Activated CD4-positive, CD25-positive, alpha-beta regulatory T cell (primary cell): ENCODE results near the gene TNK2.
"Not testable (repeated sequence)": the region's sequence is repeated elsewhere in the genome, so short reads cannot be mapped to it uniquely, and the experiment has no call there.

Experiments used
- DNase-seq, 4 experiments: peaks; one replicate each; lab custom pipeline; 2025; lab: John Stamatoyannopoulos, UW

TNK2 gene

DNA sequence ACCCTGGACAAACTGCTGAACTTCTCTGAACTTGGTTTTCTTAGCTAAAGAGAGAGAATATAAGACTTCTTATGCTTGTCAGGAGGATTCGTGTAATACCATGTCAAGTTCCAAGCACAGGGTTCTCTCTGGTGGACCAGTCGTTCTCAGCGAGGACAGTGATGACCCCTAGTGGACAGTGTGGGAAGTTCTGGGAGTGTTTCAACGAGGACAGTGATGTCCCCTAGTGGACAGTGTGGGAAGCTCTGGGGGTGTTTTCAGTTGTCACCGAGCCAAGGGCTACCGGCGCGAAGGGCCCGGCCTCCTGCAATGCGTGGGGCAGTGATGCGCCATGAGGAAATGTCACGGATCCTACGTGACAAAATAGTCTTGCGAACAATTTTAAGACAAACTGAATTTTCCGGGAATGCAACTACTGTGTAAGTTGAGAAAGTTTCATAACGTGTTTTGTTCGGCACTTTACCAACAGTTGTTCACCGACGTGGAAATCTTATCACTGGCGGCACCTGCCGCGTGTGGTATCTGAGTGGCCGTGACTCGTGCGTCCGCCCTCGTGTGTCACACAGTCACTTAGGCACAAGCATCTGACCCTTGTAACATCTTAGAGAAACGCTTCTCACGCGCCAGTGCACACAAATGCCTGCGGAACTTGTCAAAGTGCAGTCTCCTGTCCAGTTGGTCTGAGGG, 57.4 kb downstream of the TNK2 start:
- peak; percentile 68 to 78 (median 73) for DNase-seq

DNA sequence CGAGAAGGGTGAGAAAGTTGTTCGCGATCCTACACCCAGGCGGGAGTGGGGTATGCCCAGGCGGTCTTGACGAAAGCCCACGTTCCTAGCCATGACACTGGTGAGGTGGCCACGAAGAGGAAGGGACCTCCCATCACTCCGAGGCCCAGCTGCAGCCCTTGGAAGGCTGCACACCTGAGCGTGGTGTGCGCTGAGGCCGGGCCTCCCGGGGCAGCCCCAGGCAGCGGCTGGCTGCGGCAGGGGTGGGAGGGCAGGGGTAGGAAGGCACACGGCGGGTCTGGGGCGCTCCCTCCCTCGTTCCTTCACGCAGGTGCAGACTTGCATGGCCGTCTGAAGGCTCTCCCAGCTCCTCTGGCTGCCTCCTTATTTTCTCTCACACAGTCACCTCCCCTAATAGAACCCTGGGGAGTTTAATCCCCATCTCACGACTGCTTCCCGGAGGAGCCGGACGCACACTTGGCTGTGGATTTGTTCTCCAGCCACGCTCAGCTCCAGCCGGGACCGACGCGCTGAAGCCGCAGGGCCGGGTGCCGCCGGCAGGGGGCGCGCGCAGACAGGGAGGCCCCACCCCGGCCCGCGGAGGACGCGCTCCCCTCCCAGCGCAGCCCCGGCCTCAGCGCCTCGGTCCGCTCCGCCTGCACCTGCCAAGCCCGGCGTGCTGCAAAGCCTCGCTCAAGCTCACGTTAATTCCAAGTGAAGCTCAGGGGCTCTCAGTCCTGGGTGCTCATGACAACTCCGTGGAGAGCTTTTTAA, 58.9 kb downstream of the TNK2 start:
- no peak for DNase-seq

DNA sequence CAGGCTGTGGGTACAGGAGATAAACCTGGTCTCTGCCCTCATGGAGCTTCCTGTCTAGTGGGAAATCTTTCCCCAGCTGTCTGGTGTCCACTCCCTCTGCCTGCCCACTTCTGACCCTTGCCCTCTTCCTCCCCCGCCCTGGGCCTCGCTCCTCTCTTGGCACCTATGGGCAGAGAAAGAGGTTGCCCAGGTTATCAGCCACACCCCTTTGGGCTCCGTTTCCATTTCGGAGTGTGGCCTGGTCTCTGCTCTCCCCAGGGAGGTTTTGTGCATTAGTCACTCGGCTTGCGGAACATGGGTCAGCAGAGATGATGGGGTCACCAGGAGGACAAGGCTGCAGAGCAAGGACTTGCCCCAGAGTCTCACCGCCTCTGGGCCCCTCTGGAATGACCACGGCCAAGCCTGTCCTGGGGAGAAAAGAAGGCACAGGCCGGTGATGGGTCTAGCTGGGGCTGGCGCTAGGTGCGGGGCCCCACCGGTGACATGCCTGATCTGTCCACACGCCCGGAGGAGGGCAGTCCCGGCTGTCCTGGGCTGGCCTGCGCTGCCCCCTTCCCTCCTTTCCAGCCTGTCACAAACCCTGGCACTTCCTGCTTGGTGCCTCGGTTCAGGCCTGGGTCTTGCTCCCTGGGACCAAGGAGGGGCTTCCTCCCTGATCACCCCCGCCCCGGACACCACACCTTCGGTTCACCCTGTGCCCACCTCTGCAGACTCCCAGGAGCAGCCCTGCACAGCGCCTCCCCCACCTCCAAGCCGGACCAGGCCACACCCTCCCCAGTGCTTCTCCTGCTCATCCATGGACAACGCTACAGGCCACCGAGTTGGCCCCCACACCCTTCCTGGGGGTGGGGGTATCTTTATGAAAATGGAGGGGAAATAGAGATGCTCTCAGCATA, 61.0 kb downstream of the TNK2 start:
- no peak for DNase-seq

DNA sequence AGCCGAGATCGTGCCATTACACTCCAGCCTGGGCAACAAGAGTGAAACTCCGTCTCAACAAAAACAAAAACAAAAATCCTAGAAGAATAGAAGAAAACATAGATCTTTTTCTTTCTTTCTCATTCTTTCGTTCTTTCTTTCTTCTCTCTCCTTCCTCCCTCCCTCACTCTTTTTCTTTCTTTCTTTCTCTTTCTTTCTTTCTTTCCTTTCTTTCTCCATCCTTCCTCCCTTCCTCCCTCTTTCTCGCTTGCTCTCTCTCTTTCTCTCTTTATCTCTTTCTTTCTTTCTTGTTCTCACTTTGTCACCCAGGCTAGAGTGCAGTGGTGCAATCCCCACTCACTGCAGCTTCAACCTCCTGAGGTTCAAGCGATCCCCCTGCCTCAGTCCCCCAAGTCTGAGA, 62.9 kb downstream of the TNK2 start:
- no peak for DNase-seq

DNA sequence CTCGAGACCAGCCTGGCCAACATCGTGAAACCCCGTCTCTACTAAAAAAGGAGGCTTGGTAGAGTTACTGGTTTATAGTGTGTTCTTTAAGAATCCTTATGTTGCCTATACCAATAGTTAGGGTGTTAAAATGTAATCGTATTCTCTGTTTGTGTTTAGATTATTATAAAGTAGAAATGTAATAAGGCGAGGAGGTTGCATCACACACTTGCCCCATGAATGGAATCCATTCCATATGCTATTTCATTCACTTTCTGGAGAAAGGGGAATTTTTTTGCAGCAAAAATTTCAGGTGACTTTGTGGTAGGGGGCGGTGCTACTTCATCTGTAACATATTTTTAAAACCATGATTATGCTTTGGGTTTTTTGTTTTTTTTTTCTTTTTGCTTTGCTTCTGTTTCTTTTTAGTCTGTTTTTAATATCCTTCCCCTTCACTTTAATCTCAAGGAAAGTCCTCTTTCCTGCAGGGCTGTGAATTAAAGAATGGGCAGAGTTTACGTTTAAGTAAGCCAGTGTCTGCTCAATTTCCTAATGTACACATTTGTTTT, 63.6 kb downstream of the TNK2 start:
- DNase-seq: no peak

DNA sequence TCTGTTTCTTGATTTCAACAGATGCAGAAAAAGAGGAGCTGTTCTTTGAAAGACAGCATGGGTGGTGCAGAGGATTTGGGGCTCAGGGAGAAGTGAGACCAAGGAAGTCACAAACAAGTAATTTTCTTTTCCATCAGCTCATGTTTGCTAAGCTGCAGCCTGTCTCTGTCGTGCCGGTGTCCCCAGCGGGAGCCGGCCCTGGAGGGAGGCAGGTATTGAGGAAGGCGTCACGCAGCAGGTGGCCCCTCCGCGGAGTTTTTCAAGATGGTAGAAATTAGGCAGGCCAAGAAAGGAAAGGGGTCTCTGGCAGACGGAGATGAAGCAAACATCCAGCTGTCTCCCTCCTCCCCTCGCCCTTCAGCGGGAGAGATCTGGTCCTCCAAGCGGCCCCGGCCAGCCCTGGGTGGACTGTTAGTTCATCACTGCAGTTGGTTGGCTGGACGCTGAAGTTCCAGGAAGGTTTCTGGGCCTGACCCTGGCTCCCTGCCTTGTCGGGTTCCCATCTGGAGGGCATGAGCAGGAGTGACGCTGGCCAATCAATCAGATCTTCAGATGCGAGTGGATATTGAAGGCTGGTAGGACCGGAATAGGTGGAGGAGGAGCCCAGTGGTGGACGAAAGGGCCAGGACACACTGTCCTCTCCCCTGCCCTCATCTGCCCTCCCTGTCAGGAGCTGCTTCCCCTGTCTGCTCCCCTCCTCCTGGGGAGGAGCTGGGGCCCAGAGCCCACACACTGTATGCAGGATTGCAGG, 68.9 kb downstream of the TNK2 start:
- DNase-seq: no peak

DNA sequence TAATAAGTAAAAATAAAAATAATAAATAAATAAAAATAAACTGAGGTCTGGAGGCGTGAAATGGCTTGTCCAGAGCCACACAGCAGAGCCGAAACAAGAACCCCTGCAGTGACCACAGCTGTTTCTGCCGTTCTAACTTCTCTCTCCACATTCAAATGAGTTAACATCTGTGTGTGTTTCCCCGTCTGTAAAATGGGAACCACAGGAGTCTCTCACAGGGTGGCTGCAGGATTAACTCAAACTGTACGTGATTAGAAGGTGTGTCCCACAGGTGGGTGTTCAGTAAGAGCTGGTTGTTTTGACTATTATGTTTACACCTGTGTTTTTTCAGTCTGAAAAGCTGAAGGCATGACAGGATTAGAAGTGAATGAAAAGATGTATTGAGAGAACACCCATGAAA, 69.6 kb downstream of the TNK2 start:
- no peak for DNase-seq

DNA sequence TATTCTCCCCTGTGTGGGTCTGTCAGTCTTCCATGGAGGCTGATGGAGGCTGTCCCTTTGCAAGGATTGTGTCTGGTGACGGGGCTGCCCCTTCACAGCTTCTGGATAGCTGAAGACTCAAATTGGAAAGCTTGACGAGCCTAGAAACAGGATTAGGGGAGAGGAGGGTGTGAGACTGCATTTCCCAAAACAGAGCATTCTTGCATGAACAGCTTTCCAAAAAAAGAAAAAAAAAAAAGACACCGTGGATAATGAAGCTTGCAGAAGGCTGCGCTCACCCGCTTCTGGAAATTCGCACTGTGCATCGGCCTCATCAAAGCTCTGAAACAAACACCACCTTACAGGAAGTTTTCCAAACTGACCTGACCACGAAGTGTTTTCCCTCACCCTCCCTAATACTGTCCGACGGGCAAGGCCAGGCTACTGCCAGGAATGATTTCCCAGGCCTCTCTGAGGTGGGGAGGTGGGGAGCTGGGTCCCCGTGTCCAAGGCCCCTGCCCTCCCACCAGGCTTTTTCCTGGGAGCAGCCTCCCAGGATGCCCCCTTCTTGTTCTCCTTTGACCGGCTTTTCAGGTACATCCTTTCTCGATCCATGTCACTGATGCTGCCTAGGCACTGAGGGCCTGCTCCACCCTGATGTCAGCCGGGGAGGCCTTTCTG, 71.7 kb downstream of the TNK2 start:
- DNase-seq: no peak

DNA sequence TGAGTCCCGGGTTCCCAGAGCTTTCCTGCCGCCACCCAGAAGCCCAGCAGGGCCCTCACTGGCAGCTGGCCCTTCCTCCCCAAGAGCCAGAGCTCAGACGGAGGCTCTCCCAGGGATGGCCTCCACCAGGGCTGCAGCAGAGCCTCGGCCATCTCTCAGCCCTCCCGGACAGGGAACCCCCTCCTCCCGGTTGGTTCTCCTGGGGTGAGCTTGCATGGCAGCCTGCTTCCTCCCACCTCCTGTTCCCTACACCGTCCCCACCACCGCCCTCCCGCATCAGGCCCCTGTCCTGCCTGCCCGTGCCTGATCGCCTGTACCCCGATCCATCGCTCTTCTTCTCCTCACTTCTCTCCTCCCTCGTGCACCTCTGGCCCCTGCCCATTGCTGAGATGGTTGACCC, 72.6 kb downstream of the TNK2 start:
- DNase-seq: no peak

DNA sequence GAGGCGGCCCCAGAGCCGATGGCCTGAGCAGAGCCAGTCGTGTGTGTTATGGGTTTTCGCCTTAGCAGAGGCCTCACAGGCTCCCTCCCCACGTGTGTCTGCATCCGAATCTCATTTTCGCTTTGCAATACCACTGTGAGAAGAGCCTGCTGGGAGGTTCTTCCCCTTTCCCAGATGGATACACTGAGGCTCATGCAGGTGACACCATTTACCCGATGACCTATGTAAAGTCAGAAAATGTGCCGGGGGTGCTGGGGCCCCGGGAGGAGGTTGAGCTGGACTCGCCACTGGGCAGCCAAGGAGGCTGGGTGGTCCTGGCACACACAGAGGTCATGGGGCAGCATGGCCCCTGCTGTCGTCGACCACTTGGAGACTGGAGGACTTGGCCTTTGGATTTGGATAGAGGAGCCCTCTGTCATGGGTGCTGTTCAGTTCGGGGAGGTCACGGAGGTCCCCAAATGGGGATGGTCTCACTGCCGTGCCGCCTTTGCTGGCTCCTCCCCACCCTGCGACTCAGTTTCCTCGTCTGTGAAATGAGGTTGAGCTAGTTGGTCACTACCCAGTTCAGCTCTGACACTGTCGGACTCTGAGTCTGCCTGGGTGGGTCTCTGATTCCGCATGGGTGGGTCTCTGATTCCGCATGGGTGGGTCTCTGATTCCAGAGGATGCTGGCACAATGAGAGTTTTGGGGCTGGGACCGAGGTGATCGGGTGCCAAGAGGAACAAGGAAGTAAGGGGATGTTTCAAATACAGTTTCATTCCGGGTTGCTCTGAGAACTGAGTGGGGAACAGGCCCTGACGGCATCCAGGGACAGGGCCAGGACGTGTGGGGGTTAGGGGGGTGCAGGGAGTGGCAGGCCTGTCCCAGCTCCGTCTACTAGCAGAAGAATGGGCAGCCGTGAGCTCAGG, 73.4 kb downstream of the TNK2 start:
- DNase-seq: no peak

DNA sequence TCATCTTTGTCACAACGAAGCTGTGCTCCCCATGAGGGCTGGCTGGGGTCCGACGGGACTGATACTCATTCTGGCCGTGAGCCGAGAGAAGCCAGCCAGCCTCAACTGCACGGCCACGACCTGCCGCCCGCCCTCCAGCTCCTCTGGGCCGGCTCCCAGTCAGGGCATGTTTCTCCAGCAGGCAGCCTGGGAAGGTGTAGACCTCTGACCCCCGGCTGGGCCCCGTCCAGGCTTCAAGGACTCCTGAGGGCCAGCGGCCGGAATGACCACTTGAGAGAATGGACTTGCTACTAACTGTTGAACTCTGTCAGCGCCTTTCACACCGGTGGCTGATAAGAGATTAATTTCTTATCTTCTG, 78.5 kb downstream of the TNK2 start:
- no peak for DNase-seq

DNA sequence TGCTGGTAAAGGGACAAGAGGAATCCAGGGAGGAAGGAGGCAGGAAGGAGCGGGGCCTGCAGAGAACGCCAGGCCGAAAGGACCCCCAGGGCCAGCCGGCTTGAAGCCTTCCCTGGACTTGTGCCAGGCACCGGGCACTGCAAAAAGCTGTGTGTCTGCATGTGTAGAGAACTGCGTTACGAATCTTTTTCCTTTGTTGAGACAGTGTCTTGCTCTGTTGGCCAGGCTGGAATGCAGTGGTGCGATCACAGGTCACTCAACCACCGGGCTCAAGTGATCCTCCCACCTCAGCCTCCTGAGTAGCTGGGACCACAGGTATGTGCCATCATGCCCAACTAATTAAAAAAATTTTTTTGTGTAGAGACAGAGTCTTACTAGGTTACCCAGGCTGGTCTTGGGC, 79.6 kb downstream of the TNK2 start:
- DNase-seq: no peak

DNA sequence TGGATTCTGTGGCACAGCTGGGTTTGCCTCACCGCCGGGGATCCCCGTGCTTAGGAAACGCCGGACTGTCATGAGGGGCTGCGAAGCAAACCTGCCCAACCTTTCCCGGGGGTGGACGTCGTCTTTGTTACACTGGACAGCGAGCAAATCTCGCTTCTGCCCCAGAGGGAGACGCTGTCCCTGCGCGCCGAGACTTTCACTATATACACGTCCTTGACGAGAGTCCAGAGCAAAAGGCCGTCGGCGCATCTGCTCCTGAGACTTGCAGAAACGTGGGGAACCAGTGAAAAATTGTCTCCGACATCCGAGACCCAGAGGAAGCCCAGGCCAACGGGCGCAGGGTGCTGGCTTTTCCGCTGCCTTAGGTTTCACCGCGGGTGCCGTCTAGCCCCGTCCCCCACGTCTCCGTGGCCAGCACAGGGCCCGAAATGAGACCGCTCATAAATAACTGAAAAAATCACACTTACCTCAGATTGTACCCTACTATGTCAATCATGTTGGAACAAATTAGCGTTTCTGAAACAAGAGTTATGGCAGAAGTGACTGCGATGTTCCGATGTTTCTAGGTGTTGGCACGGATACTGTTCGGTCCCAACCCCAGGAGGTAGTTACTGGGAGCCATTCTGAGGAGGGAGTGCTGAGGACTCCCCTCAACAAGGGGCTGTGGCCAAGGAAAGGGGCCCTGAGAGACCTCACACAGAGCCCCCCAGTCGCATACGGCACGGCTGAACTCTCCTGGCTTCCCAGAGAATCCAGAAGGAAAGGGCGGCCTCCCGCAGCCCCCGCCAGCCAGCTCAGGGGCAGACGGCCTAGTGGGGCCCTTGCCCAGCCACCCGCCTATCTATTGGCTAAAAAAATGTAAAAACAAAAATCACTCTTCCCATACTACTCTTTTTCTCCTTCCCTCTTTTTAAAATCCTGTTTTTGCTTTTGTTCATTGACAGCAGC, 82.2 kb downstream of the TNK2 start:
- no peak for DNase-seq

DNA sequence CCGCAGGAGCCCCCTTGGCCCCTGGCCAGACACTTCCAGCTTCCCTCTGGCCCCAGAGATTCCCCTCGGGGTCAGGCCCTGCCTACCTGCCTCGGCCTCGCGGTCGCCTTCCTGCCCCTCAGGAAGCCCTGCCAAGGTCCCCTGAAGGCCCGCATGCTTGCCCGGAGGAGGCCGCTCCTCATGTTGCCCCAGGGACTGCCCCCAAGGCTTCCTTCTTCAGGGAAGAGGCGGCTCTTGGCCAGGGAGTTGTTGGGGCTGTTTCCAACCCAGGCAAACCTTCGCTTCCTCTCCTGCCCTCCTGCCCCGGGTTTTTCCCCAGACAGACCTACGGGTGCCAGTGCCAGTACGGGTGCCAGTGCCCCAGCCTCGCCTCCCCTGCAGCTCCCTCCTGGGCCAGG, 83.2 kb downstream of the TNK2 start:
- DNase-seq: no peak

DNA sequence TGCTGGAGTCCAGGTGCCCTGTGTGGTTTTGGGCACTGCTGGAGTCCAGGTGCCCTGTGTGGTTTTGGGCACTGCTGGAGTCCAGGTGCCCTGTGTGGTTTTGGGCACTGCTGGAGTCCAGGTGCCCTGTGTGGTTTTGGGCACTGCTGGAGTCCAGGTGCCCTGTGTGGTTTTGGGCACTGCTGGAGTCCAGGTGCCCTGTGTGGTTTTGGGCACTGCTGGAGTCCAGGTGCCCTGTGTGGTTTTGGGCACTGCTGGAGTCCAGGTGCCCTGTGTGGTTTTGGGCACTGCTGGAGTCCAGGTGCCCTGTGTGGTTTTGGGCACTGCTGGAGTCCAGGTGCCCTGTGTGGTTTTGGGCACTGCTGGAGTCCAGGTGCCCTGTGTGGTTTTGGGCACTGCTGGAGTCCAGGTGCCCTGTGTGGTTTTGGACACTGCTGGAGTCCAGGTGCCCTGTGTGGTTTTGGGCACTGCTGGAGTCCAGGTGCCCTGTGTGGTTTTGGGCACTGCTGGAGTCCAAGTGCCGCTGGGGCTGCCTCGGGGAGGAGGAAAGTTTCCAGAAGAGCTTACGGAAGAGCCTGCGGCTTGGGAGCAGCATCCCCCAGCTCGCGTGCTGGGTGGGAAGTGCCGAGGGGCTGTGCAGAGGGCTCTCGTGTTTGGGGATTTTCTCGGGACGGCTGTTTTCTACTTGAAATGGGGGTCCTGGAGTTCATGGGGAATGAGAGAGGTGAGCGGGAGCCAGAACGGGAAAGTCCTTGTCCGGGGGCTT, 83.7 kb downstream of the TNK2 start:
- not testable (repeated sequence) for DNase-seq

DNA sequence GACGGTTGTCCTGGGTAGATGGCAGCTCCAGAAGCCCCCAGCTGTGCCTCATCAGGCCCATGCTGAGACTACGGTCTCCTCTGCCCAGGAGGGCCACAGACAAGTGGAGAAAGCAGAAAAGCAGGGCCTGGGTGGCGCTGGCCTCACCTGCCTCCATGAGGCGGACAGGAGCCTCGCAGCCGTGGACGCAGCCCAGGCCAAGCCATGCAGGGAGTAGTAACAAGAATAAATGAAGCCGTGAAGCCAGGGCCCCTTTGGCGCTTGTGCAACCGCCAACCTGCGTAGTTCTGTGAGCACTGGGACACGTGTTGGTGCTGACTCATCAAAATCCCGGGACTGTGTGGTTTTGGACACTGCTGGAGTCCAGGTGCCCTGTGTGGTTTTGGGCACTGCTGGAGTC, 84.4 kb downstream of the TNK2 start:
- no peak for DNase-seq

DNA sequence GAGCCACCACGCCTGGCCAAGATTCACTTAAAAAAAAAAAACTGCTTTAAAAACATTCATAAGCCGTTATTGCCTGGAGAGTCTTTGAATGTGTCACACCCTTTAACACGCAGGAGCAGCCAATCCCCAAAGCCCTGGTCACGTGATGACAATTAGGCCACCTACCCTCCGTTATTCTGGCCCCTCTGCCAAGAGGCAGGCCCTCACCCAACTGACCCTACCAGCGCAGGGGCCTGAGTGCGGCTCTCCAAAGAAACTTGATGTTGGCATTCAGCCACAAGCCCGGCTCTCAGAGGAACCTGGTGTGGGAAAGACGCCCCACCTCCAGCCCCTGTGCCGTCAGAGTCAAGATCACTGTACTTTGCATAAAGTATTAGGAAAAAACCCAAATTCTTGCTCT, 85.1 kb downstream of the TNK2 start:
- no peak for DNase-seq

DNA sequence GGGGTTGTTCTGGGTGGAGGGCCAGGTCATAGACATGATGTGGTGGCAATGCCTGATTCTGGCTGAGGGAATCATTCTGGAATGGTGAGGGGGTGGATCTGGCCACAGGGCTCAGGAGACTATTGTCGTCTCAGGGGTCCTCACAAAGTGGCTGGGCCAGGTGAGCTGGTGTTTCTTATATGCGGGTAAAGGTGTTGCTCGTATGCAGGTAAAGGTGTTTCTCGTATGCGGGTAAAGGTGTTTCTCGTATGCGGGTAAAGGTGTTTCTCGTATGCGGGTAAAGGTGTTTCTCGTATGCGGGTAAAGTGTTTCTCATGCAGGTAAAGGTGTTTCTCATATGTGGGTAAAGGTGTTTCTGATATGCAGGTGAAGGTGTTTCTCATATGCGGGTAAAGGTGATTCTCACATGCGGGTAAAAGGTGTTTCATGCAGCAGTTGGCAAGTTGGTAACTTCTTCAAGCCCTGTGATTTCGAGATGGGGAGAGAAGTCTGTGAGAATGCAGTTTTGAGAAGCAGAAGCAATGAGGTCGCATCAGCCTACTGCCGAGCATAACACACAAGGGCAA, 86.1 kb downstream of the TNK2 start:
- DNase-seq: no peak
